CD1c-positive myeloid dendritic cell (primary cell): ENCODE data around the gene MAST1.
"Not testable (repeated sequence)": the region's sequence is repeated elsewhere in the genome, so short reads cannot be mapped to it uniquely, and the experiment has no call there.

Experiments
- DNase-seq: peaks from one replicate; pipeline ENCODE4 v3.0.0-alpha.2; 2016; ENCODE audit errors: extremely low spot score

Gene MAST1

DNA sequence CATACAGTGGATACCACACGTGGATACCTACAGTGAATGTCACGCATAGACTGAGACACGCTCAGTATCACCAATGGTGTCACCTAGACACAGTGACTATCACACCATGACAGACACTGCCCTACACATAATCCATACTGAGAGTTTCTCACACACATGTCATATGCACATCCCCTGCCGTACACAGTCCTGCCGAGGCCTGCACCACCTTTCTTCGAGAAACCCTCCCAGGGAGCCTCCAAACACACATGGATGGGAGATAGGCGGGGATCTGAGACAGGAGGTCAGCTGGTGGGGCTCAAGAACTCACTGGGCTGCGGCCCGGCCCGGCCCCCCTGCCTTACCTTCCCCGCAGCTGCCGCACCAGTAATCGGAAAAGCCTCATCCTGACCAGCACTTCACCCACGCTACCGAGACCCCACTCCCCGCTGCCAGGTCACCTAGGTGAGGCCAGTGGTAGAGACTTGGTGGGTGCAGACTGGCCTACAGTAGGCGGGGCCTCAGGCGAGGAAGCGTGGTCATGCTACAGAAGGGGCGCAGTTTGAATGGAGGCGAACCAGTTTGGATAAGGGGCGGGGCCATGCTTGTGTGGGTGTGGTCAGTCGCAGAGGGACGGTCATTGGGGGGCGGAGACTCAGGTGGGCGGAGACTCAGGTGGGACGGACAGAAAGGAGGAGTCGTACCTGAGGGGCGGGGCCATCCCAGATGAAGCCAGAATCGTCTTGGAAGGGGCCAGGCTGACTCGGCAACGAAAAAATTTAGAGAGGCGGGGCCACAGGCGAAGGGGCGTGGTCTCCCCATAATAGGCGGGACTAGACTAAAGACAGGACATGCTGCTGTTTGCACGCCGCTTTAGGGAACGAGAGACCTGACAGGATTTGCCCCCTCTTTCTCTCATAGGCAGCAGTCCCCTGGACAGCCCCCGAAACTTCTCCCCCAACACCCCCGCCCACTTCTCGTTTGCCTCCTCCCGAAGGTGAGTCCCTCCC lies 2.1 kb downstream of the MAST1 start:
- peak; percentile 47 for DNase-seq

DNA sequence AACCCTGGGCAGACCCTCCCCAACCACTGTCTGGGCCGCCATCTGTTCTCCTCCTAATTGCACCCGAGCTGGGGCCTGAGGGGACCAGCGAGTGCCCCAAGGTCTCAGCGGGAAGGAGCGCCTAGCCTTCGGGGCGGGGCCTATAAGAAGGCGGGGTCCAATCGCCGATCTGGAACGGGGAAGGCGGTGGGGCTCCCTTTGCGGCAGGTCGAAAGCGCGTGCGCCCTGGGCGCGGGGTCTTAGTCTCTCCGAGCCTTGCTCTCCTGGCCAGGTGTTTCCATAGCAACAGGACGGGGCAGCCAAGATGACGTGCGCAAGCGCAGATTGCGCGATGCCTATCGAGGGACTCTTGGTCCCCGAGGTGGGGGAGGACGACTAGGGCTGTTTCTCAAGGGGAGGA lies 2.8 kb downstream of the MAST1 start:
- no peak for DNase-seq

DNA sequence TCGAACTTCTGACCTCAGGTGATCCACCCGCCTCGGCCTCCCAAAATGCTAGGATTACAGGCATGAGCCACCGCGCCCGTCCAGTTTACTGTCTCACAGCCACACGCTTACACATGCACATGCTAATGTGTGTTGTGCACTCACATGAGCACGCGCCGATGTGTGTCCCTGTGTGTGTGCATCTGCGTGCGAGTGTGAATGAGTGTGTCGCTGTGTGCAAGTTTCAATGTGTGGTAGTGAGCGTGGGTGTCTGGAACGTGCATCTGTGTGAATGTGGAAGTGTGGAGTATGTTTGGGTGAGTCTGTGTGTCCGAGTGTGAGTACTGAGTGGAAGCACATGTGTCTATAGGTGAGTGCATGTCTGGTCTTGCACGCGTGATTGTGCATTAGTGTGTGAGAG lies 4.2 kb downstream of the MAST1 start:
- DNase-seq, result no peak

DNA sequence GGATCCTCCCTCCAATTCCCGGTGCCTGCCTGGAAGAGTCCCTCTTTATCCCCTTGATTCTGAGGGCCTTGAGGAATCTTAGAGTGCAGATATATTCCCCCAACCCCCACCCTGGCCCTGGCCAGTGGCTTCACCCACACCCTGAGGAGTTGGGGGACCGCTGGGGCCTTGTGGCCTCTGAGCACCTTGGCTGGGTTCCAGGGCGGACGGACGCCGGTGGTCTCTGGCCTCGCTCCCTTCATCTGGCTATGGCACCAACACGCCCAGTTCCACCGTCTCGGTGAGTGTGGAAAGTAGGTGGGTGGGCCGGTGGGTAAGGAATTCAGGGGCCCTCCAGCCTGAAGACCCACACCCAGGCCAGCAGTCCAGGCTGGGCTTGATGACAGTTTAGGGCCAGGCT lies 5.0 kb downstream of the MAST1 start:
- DNase-seq, result no peak

DNA sequence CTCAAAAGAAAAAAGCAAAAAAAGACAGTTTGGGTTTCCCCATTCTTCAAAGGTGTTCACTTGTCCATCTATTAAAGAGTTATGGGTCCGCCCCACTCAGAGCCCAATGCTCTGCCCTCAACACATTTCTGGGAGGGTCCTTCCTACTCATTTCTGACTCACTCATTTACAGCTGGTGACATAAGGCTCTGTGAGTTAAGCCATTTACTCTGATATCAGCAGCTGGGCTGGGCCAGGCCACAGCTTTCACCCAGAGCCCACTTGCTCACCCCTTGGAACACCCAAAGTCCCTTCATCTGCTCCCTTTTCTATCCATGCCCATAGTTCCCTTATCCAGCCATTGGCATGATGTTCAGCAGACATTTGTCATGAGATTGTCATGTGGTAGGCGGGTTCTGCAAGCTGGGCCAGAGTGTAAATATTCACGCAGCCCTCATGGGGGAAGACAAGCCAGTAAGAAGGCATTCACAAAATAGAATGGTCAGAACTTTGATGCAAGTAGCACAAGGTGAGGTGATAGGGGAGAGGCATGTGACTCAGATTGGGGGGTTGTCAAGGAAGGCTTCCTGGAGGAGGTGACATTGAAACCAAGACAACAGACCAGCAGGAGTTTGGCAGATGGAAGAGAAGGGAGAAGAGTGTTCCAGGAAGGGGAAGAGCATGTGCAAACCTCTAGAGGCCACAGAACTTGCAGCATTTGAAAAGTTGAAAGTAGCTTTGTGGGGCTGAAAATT lies 5.9 kb downstream of the MAST1 start:
- no peak for DNase-seq

DNA sequence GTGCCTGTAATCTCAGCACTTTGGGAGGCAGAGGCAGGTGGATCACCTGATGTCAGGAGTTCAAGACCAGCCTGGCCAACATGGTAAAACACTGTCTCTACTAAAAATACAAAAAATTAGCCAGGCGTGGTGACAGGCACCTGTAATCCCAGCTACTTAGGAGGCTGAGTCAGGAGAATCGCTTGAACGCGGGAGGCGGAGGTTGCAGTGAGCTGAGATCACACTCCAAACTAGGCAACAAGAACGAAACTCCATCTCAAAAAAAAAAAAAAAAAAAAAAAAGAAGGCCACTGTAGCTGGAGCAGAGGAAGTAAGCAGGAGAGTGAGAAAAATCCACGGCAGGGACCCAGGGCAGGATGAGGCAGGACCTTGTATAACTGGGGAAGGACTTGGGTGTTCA lies 8.3 kb downstream of the MAST1 start:
- not testable (repeated sequence) for DNase-seq

DNA sequence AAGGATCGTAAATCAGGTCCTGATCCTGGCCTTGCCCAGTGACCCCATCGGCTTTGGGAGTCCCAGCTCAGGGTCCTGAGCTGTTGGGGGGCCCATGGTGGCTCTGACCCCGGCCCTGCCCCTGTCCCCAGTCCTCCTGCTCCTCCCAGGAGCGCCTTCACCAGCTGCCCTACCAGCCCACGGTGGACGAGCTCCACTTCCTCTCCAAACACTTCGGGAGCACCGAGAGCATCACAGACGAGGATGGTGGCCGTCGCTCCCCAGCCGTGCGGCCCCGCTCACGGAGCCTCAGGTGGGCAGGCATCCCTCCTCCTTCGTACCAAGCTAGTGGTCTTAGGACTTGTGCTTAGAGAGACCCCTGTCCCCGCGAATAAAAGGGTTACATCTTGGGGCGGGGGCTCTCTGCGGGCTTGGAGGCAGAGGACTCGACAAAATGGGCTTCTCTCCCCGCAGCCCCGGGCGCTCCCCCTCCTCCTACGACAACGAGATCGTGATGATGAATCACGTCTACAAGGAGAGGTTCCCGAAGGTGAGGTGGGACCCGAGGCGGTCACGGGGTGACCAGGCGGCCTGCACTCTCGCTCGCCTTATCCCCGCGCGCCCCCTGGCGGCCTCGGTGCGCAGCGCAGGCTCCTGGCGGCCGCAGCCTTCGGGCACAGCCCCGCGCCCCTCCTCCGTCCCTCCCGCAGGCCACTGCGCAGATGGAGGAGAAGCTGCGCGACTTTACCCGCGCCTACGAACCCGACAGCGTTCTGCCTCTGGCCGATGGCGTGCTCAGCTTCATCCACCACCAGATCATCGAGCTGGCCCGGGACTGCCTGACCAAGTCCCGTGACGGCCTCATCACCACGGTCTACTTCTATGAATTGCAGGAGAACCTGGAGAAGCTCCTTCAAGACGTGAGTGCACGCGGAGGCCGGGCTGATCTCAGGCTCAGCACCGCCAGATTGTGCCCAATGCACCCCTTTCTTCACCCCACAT lies 9.1 kb downstream of the MAST1 start:
- DNase-seq, result peak; percentile 93

DNA sequence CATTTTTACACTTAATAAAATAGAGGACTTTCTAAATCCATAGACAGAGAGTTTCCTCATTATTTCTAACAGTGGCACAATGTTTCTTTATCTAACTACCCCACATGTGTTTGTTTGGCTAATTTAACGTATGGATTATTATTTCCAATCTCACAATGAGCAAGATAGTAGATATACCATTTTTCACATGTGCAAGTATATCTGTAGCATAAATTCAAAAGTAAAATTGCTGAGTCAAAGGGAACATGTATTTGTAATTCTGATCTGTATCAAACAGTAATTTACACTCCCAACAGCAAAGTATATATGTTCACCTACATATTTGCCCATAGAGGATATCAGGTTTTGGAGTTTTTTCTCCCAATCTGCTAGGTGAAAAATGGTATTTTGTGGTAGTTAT lies 18.3 kb downstream of the MAST1 start:
- DNase-seq, result no peak

DNA sequence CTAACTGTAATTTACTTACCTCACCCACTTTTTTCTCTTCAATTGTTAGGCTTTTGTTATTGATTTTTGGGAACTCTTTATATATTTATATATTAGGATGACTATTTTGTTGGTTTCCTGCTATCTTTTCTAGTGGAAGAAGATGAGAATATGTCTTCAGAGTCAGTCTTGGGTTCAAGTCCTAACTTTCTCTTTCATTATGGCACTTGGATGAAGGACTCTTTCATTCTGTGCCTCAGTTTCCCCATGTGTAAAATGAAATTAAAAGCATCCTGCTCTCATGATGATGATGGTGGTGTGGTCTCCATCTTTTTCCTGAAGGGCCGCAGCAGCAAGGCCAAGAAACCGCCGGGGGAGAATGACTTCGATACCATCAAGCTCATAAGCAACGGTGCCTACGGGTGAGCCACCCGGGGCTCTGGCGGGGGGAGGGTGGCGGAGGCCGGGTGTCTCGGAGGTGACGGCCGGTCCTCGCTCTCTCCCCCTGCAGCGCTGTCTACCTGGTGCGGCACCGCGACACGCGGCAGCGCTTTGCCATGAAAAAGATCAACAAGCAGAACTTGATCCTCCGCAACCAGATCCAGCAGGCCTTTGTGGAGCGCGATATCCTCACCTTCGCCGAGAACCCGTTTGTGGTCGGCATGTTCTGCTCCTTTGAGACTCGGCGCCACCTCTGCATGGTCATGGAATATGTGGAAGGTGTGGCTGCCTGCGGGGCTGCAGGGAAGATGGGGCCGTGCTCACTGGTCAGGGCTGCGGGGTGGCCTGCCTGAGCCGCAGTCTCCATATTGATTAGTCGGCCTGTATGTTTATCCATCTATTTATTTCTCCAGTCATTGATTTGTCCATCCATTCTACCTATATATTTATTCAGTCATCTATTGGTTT lies 20.0 kb downstream of the MAST1 start:
- DNase-seq, result no peak

DNA sequence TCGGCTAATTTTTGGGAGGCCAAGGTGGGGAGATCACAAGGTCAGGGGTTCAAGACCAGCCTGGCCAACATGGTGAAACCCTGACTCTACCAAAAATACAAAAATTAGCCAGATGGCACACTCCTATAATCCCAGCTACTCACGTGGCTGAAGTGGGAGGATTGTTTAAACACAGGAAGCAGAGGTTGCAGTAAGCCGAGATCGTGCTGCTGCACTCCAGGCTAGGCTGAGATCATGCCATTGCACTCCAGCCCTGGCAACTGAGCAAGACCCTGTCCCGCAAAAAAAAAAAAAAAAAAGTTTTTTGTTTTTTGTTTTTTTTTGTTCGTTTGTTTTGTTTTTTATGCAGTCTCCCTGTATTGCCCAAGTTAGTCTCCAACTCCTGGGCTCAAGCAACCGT lies 21.2 kb downstream of the MAST1 start:
- DNase-seq, result no peak

DNA sequence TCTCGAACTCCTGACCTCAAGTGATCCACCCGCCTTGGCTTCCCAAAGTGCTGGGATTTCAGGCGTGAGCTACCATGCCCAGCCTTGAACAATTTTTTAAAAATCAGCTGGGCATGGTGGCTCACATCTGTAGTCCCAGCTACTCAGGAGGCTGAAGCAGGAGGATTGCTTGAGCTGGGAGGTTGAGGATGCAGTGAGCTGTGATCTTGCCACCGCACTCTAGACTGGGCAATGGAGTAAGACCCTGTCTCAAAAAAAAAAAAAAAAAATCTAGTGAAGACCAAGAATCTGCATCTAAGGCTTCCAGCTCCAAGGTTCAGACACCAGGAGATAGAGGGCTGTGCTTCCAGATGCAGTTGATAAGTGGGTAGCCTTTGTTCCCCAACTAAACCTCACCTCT lies 25.8 kb downstream of the MAST1 start:
- no peak for DNase-seq

DNA sequence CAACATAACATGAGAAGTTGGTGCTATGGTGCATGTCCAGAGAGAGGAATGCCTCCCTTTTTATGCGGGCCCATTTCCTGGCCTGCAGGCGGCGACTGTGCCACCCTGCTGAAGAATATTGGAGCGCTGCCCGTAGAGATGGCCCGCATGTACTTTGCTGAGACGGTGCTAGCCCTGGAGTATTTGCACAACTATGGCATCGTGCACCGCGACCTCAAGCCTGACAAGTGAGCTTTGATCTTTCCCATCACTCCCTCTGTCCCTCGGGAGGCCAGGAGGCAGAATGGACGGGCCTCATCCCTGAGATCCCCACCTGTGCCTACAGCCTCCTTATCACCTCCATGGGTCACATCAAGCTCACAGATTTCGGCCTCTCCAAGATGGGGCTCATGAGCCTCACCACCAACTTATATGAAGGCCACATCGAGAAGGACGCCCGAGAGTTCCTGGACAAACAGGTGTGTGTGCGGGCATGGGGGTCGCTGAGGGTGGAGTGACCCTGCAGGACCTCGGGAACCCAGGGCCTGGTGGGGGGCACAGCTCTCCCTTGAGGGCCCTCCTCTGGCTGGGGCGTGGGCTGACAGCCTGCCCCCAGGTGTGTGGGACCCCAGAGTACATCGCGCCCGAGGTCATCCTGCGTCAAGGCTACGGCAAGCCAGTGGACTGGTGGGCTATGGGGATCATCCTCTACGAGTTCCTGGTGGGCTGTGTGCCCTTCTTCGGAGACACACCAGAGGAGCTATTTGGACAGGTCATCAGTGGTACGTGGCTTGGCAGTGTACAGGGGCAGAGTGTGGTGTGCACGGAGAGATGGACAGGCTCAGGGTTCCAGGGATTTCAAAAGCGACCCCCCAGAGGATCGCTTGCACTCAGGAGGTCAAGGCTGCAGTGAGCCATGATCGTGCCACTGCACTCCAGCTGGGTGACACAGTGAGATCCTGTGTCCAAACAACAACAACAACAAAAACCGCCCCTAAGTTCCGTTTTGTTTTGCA lies 26.7 kb downstream of the MAST1 start:
- DNase-seq, result no peak

DNA sequence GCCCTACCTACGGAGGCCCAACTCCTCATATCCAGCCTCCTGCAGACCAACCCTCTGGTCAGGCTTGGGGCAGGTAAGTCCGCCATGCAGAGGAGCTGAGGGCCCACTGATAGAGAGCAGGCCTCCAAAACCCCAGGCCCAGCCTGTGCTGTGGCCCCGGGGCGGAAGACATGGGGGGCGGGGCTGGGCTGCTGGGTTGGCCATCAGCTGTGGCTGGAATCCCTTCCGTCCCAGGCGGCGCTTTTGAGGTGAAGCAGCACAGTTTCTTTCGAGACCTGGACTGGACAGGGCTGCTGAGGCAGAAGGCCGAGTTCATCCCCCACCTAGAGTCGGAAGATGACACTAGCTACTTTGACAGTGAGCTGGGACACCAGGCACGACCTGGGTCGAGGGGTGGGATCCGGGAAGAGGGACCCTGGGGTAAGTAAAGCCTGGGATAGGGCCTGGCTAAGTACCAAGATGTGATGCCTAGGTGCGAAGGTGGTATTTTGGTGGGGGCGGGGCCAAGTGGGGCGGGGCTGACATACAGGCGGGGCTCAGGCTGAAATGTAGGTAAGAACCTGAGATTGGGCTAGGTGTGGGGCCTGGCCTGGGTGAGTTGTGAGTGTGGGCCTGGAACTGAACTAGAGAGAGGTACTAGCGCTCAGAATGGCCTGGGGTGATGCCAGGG lies 27.6 kb downstream of the MAST1 start:
- no peak for DNase-seq

DNA sequence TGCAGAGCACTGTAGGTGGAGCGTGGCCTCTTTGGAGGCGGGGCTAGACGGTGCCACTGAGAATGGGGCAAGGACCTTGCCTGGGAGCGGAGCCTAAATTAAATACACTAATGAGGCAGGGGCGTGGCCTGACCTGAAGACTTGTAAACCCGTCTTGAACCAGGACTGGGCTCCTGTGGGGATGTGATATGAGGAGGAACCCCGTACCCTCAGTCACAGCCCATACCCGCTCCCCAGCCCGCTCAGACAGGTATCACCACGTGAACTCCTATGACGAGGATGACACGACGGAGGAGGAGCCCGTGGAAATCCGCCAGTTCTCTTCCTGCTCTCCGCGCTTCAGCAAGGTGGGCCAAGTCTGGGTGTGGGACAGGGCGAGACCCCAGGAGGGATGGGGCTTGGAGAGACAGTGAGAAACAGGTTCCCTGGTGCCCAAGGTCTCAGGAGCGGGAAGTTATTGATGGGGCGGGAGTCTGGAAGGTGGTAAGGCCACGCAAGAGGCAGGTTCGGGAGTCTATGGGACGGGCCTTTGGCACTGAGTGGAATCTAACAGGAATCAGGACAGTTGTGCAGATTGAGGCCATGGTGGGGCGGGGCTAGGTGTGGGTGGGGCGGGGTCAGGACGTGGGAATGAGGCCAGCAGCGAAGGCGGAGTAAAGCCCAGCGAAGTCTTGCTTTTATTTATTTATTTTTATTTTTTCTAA lies 28.3 kb downstream of the MAST1 start:
- no peak for DNase-seq

DNA sequence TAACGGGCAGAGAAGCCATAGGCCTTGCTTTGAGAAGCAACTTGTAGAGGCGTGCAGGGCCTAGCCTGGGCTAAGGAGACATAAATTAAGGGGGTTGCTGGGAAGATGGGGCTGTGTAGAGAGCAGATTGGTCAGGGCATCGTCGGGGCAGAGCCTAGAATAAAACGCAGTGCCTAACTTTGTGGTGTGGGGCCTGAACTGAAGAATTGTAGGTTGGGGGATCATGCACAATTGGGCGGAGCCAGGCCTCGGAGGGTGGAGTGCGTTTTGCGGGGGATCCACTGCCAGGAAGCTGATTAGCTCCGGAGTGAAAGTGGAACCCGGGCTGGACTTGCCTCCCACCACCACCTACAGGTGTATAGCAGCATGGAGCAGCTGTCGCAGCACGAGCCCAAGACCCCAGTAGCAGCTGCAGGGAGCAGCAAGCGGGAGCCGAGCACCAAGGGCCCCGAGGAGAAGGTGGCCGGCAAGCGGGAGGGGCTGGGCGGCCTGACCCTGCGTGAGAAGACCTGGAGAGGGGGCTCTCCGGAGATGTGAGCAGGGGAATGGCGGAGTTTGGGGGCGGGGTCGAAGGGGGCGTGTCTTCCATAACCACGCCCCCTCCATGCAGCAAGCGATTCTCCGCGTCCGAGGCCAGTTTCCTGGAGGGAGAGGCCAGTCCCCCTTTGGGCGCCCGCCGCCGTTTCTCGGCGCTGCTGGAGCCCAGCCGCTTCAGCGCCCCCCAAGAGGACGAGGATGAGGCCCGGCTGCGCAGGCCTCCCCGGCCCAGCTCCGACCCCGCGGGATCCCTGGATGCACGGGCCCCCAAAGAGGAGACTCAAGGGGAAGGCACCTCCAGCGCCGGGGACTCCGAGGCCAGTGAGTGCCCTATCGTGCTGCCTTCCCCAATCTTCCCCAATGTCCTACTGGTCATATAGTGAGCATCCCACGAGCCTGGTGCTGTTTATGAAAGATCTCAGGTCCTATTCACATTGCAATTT lies 29.1 kb downstream of the MAST1 start:
- DNase-seq, result peak; percentile 69

DNA sequence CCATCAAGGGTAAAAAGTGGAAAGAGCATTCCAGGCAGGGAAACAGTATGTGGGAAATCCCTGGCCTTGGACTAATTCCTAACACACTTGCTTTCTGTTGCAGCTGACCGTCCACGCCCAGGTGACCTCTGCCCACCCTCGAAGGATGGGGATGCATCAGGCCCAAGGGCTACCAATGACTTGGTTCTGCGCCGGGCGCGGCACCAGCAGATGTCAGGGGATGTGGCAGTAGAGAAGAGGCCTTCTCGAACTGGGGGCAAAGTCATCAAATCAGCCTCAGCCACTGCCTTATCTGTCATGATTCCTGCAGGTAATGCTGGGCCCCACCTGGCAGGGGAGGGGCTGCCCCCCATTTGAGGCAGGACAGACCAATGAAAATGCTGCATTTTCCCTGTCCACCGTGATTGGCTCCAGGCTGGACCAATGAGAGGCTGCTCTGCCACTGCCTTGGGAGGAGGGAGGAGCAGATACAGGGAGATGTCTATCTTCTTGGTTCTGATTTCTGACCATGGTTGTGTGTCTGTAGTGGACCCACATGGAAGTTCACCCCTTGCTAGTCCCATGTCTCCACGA lies 30.3 kb downstream of the MAST1 start:
- DNase-seq, result no peak

DNA sequence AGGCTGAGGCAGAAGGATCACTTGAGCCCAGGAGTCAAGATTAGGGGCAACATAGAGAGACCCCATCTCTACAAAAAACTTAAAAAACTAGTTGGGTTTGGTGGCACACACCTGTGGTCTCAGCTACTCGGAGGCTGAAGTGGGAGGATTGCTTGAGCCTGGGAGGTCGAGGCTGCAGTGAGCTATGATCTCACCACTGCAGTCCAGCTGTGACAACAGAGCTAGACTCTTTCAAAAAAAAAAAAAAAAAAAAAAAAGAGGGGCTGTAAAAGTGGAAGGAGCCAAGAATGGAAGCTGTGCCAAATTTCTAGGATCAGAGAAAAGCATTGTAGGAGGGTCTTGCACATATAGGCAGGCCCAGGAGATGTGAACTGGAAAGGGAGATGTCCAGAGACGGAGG lies 33.4 kb downstream of the MAST1 start:
- no peak for DNase-seq
